GM23338 (cell line): Measurements from ENCODE around the gene OR2V2. TPM values are rescaled to one million over a fixed set of nuclear protein-coding genes. Genes with fewer than 3 reads are reported as not detected.
"Not testable (repeated sequence)": the region's sequence is repeated elsewhere in the genome, so short reads cannot be mapped to it uniquely, and the experiment has no call there.

Source experiments
- ATAC-seq: fragments of 200-7000 bp; cut with Tn5 transposase; 3 replicates; pipeline ENCODE4 v1.9.1; 2020
- DNase-seq: peaks from one replicate; pipeline ENCODE4 v3.0.0-alpha.2; 2015; ENCODE audit warnings: low spot score
- H2AFZ ChIP-seq: fragments of 200-600 bp; sonication (generic); 2 replicates; pipeline ENCODE4 v1.8.0; 2016; ENCODE audit warnings: antibody characterized with exemption, mild to moderate bottlenecking, moderate library complexity
- H3F3A ChIP-seq: fragments of 200-600 bp; sonication (generic); replicated peaks from 2 replicates; pipeline ENCODE4 v1.8.0; 2017; ENCODE audit warnings: antibody characterized with exemption, mixed run types, low read depth
- H3K27ac ChIP-seq: fragments of 200-600 bp; sonication (generic); 2 replicates; pipeline ENCODE4 v1.6.1; 2016; ENCODE audit warnings: low read depth
- H3K27me3 ChIP-seq: fragments of 200-600 bp; sonication (generic); 2 replicates; pipeline ENCODE4 v1.8.0; 2016; ENCODE audit warnings: mild to moderate bottlenecking, mixed run types, moderate library complexity; ENCODE audit not compliant: insufficient read depth
- H3K36me3 ChIP-seq: fragments of 200-600 bp; sonication (generic); 2 replicates; pipeline ENCODE4 v1.8.0; 2016; ENCODE audit warnings: mild to moderate bottlenecking; ENCODE audit not compliant: insufficient read depth
- H3K4me1 ChIP-seq: fragments of 200-600 bp; sonication (generic); 2 replicates; pipeline ENCODE4 v1.8.0; 2016; ENCODE audit warnings: mild to moderate bottlenecking, moderate library complexity; ENCODE audit not compliant: insufficient read depth
- H3K4me2 ChIP-seq: fragments of 200-600 bp; sonication (generic); 2 replicates; pipeline ENCODE4 v1.7.1; 2017; ENCODE audit warnings: mixed run types
- H3K4me3 ChIP-seq: fragments of 200-600 bp; sonication (generic); 2 replicates; pipeline ENCODE4 v1.6.1; 2016; ENCODE audit warnings: mixed run types
- H3K79me2 ChIP-seq: fragments of 200-600 bp; sonication (generic); replicated peaks from 2 replicates; pipeline ENCODE4 v1.8.0; 2017; ENCODE audit warnings: mild to moderate bottlenecking; ENCODE audit not compliant: insufficient read depth
- H3K9me2 ChIP-seq: fragments of 200-600 bp; sonication (generic); 2 replicates; pipeline ENCODE4 v1.8.0; 2017; ENCODE audit not compliant: insufficient read depth
- H4K20me1 ChIP-seq: fragments of 200-600 bp; sonication (generic); replicated peaks from 2 replicates; pipeline ENCODE4 v1.8.0; 2017; ENCODE audit warnings: mild to moderate bottlenecking; ENCODE audit not compliant: insufficient read depth
- H3K27ac Mint-ChIP-seq: 2 replicates; pipeline ENCODE4 v1.8.0; 2020; ENCODE audit warnings: inconsistent platforms, mild to moderate bottlenecking, moderate library complexity, mixed read lengths
- H3K27me3 Mint-ChIP-seq: 3 replicates; pipeline ENCODE4 v1.8.0; 2022; ENCODE audit warnings: low read depth, mild to moderate bottlenecking, moderate library complexity, mixed read lengths, inconsistent platforms; ENCODE audit not compliant: insufficient read depth, poor library complexity
- H3K36me3 Mint-ChIP-seq: 3 replicates; pipeline ENCODE4 v1.8.0; 2021; ENCODE audit warnings: low read depth, mild to moderate bottlenecking, inconsistent platforms, moderate library complexity, mixed read lengths
- H3K4me1 Mint-ChIP-seq: 3 replicates; pipeline ENCODE4 v1.8.0; 2020; ENCODE audit warnings: mild to moderate bottlenecking, inconsistent platforms, mixed read lengths
- H3K4me3 Mint-ChIP-seq: 3 replicates; pipeline ENCODE4 v1.8.0; 2021; ENCODE audit warnings: moderate library complexity, mild to moderate bottlenecking, inconsistent platforms, mixed read lengths
- H3K9me3 Mint-ChIP-seq: 3 replicates; pipeline ENCODE4 v1.8.0; 2020; ENCODE audit warnings: moderate library complexity, mild to moderate bottlenecking, inconsistent platforms, mixed read lengths
- CREB1 ChIP-seq: fragments of 250-450 bp; sonication (Bioruptor Pico); IDR thresholded peaks from 2 replicates; pipeline ENCODE4 v1.5.0; 2020; ENCODE audit warnings: low read depth, mild to moderate bottlenecking, moderate library complexity
- EZH2 ChIP-seq: fragments of 200-600 bp; sonication (generic); IDR thresholded peaks from one replicate; pipeline ENCODE4 v1.8.0; 2017; ENCODE audit warnings: antibody characterized with exemption, mild to moderate bottlenecking, low read depth; ENCODE audit not compliant: unreplicated experiment
- EZH2phosphoT487 ChIP-seq: fragments of 200-600 bp; sonication (generic); IDR thresholded peaks from one replicate; pipeline ENCODE4 v1.8.1; 2018; ENCODE audit warnings: antibody characterized with exemption; ENCODE audit not compliant: unreplicated experiment
- JUNB ChIP-seq: IDR thresholded peaks from one replicate; pipeline ENCODE4 v1.6.1; 2016; ENCODE audit warnings: antibody characterized with exemption; ENCODE audit not compliant: unreplicated experiment
- NANOG ChIP-seq: IDR thresholded peaks from 2 replicates; pipeline ENCODE4 v1.6.1; 2016; ENCODE audit warnings: antibody characterized with exemption, borderline replicate concordance
- POLR2AphosphoS5 ChIP-seq: IDR thresholded peaks from 2 replicates; pipeline ENCODE4 v1.6.1; 2016; ENCODE audit warnings: antibody characterized with exemption, low read depth
- ZNF114 ChIP-seq: fragments of 250-450 bp; sonication (Bioruptor Pico); IDR thresholded peaks from 2 replicates; pipeline ENCODE4 v1.5.0; 2020; ENCODE audit warnings: mild to moderate bottlenecking, moderate library complexity
- ZNF331 ChIP-seq: fragments of 250-450 bp; sonication (Bioruptor Pico); IDR thresholded peaks from 2 replicates; pipeline ENCODE4 v1.5.0; 2020; ENCODE audit warnings: low read depth, mild to moderate bottlenecking, moderate library complexity
- polyA plus RNA-seq: library from polyadenylated mRNA; unstranded; fragments of >200 nt; fragmentation: Nextera tagmentation; extraction: Ambion mirVana; gene quantifications from 2 replicates; pipeline ENCODE4 v1.2.1, GENCODE V29; 2016
- total RNA-seq: library from RNA; depleted of rRNA; stranded (reverse); fragments of >200 nt; shearing (Covaris generic); gene quantifications from 2 replicates; pipeline ENCODE4 v1.2.3, GENCODE V29; 2014
- TF ChIP-seq, protein P1 (sequence below): IDR thresholded peaks from 2 replicates; pipeline ENCODE4 v1.6.1; 2016; ENCODE audit warnings: antibody characterized with exemption
- TF ChIP-seq, protein P2 (sequence below): IDR thresholded peaks from one replicate; pipeline ENCODE4 v1.6.1; 2018; ENCODE audit warnings: antibody characterized with exemption; ENCODE audit not compliant: unreplicated experiment

OR2V2 gene
- total and polyA plus RNA-seq, 2 experiments from 2014 or later: not detected

- no peak for ATAC-seq
- Mint-ChIP-seq H3K36me3 (no peaks in the 10 kb centered on the region), H3K4me3 (peak overlapping the region; percentile 74), H3K4me1 (peaks cover 7% of the 10 kb centered on the region), H3K9me3 (no peaks in the 10 kb centered on the region; the same call in 2 of the 3 replicates), H3K27ac (no peak overlapping the region), H3K27me3 (peaks cover 30% of the 10 kb centered on the region)
- H3K79me2 ChIP-seq: no peaks in the 10 kb centered on the region
- H3K36me3 ChIP-seq: no peaks in the 10 kb centered on the region
- no peaks in the 10 kb centered on the region for H4K20me1 ChIP-seq
- H3K27me3 ChIP-seq: peaks cover 27% of the 10 kb centered on the region
- peak overlapping the region; percentile 76; the same call in 1 of the 2 replicates for H3K4me2 ChIP-seq
- H2AFZ ChIP-seq: no peak overlapping the region
- TF ChIP-seq CREB1 (CRISPR knock-in tag) (no peak), JUNB (no peak), ZNF331 (CRISPR knock-in tag) (no peak), NANOG (no peak), POLR2AphosphoS5 (no peak), EZH2 (peak; percentile 14)
- TF ChIP-seq, protein P1, sequence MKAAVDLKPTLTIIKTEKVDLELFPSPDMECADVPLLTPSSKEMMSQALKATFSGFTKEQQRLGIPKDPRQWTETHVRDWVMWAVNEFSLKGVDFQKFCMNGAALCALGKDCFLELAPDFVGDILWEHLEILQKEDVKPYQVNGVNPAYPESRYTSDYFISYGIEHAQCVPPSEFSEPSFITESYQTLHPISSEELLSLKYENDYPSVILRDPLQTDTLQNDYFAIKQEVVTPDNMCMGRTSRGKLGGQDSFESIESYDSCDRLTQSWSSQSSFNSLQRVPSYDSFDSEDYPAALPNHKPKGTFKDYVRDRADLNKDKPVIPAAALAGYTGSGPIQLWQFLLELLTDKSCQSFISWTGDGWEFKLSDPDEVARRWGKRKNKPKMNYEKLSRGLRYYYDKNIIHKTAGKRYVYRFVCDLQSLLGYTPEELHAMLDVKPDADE: no peak
- TF ChIP-seq, protein P2, sequence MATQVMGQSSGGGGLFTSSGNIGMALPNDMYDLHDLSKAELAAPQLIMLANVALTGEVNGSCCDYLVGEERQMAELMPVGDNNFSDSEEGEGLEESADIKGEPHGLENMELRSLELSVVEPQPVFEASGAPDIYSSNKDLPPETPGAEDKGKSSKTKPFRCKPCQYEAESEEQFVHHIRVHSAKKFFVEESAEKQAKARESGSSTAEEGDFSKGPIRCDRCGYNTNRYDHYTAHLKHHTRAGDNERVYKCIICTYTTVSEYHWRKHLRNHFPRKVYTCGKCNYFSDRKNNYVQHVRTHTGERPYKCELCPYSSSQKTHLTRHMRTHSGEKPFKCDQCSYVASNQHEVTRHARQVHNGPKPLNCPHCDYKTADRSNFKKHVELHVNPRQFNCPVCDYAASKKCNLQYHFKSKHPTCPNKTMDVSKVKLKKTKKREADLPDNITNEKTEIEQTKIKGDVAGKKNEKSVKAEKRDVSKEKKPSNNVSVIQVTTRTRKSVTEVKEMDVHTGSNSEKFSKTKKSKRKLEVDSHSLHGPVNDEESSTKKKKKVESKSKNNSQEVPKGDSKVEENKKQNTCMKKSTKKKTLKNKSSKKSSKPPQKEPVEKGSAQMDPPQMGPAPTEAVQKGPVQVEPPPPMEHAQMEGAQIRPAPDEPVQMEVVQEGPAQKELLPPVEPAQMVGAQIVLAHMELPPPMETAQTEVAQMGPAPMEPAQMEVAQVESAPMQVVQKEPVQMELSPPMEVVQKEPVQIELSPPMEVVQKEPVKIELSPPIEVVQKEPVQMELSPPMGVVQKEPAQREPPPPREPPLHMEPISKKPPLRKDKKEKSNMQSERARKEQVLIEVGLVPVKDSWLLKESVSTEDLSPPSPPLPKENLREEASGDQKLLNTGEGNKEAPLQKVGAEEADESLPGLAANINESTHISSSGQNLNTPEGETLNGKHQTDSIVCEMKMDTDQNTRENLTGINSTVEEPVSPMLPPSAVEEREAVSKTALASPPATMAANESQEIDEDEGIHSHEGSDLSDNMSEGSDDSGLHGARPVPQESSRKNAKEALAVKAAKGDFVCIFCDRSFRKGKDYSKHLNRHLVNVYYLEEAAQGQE: no peak
- H3K9me2 ChIP-seq: no peaks in the 10 kb centered on the region
- H3K4me3 ChIP-seq: peak overlapping the region; percentile 53; the same call in 1 of the 2 replicates
- DNase-seq: no peak
- H3K4me1 ChIP-seq: no peaks in the 10 kb centered on the region
- H3F3A ChIP-seq: peaks cover 16% of the 10 kb centered on the region; the same call in 1 of the 2 replicates
- H3K27ac ChIP-seq: no peak overlapping the region
These were observed 47.7 kb upstream of the OR2V2 start for GRCh38 chr5:181099602-181100086.

DNA sequence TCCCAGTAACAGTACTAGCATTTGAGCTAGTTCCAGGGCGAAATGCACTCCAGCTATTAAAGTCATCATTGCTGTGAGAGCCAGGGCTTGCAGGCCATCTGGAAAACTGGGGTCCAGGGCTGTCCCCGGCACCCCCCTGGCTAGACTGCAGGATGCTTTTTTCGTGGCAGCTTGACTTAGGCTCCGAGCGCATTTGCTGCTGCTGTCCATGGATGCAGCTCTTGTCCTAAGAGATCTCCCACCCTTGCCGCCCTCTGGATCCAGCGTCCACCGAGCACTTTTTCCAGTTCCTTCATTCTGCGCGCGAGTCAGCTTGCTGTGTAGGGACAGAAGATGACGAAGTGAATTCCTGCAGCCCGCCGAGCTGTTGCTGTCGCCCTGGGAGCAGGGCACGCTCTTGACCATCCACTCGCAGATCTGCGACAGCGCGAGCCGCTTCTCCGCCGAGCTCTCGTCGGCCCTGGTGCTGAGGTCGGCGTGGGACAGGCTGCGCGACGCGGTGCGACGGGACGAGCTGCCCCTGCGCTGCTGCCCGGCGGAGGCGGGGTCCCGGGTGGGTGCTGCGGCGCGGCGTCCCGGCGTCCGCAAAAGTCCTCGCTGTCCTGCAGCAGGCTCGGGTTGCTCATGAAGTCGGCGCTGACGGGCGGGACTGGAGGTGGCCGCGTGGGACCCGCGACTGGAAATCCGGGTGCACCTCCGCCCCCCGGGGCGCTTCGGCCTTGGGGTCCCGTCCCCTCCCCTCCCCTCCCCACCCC, 47.1 kb upstream of the OR2V2 start:
- H3K4me1 ChIP-seq: no peaks in the 10 kb centered on the region
- H3K4me3 Mint-ChIP-seq: peak overlapping the region; percentile 74
- H4K20me1 ChIP-seq: no peaks in the 10 kb centered on the region
- H3K9me3 Mint-ChIP-seq: no peaks in the 10 kb centered on the region; the same call in 2 of the 3 replicates
- no peak overlapping the region for H3K27ac ChIP-seq
- H3K4me2 ChIP-seq: peak overlapping the region; percentile 76
- DNase-seq (peak; percentile 47), ATAC-seq (no peak)
- H2AFZ ChIP-seq: no peak overlapping the region
- no peaks in the 10 kb centered on the region for H3K36me3 ChIP-seq
- H3K36me3 Mint-ChIP-seq: no peaks in the 10 kb centered on the region
- no peak overlapping the region for H3K27ac Mint-ChIP-seq
- no peaks in the 10 kb centered on the region for H3K9me2 ChIP-seq
- H3K4me3 ChIP-seq: peak overlapping the region; percentile 53
- H3K27me3 ChIP-seq: peaks cover 32% of the 10 kb centered on the region
- H3F3A ChIP-seq: peaks cover 16% of the 10 kb centered on the region; the same call in 1 of the 2 replicates
- TF ChIP-seq NANOG: no peak
- TF ChIP-seq, protein P2: no peak
- no peak for TF ChIP-seq POLR2AphosphoS5
- TF ChIP-seq EZH2phosphoT487: peak; percentile 67
- TF ChIP-seq ZNF114 (CRISPR knock-in tag): no peak
- H3K27me3 Mint-ChIP-seq: peaks cover 34% of the 10 kb centered on the region
- peaks cover 11% of the 10 kb centered on the region for H3K4me1 Mint-ChIP-seq
- no peaks in the 10 kb centered on the region for H3K79me2 ChIP-seq

GRCh38 chr5:181101030-181101641, 46.2 kb upstream of the OR2V2 start:
- H3F3A ChIP-seq: peaks cover 16% of the 10 kb centered on the region; the same call in 1 of the 2 replicates
- ATAC-seq: peak; percentile 2
- DNase-seq, H3K4me3 Mint-ChIP-seq, H3K4me2 ChIP-seq, H3K79me2 ChIP-seq, H3K27ac ChIP-seq, H3K36me3 ChIP-seq, H3K36me3 Mint-ChIP-seq, H2AFZ ChIP-seq, H3K27ac Mint-ChIP-seq, H4K20me1 ChIP-seq, H3K9me3 Mint-ChIP-seq, H3K4me1 ChIP-seq, H3K9me2 ChIP-seq: not testable (repeated sequence)
- Mint-ChIP-seq H3K4me1 (peaks cover 15% of the 10 kb centered on the region), H3K27me3 (peaks cover 36% of the 10 kb centered on the region)
- peak overlapping the region; percentile 43; the same call in 1 of the 2 replicates for H3K4me3 ChIP-seq
- peaks cover 40% of the 10 kb centered on the region for H3K27me3 ChIP-seq
